ENCODE measurements around the gene DDTL.
A peak's percentile ranks its signal among the peaks of the same experiment; 100 is the strongest.
"Not testable (repeated sequence)": the region's sequence is repeated elsewhere in the genome, so short reads cannot be mapped to it uniquely, and the experiment has no call there.

The DDTL gene

DNA sequence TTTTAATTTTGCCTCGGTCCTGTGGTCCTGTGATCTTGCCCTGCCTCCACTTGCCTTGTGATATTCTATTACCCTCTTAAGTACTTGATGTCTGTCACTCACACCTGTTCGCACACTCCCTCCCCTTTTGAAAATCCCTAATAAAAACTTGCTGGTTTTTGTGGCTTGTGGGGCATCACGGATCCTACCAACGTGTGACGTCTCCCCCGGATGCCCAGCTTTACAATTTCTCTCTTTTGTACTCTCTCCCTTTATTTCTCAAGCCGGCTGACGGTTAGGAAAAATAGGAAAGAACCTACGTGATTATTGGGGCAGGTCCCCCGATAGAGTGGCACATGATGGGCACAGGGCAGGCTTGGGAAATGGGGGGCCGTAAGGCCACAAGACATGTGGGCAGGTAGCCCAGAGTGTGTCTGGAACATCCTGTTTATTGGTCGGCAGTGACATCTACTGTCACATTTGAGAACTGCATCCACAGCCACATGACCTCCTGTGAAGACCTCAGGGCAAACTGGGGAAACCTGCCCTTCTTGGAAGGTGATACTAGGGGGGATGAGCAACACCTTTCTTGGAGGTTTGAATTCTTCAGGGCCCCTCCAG, 10.3 kb upstream of the DDTL start:
- Mint-ChIP-seq H3K4me3 (peak overlapping the region in 2 of 3 experiments; percentile 60 to 61), H3K27ac (peak overlapping the region in 2 of 3 experiments; percentile 11 to 43)
- H3K9me3 Mint-ChIP-seq; H3K27me3 Mint-ChIP-seq (ENCODE audit: low read depth); H3K36me3 Mint-ChIP-seq (ENCODE audit: low read depth); H3K4me1 Mint-ChIP-seq: not testable (repeated sequence)
- TF ChIP-seq, protein P1, sequence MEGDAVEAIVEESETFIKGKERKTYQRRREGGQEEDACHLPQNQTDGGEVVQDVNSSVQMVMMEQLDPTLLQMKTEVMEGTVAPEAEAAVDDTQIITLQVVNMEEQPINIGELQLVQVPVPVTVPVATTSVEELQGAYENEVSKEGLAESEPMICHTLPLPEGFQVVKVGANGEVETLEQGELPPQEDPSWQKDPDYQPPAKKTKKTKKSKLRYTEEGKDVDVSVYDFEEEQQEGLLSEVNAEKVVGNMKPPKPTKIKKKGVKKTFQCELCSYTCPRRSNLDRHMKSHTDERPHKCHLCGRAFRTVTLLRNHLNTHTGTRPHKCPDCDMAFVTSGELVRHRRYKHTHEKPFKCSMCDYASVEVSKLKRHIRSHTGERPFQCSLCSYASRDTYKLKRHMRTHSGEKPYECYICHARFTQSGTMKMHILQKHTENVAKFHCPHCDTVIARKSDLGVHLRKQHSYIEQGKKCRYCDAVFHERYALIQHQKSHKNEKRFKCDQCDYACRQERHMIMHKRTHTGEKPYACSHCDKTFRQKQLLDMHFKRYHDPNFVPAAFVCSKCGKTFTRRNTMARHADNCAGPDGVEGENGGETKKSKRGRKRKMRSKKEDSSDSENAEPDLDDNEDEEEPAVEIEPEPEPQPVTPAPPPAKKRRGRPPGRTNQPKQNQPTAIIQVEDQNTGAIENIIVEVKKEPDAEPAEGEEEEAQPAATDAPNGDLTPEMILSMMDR (IDR thresholded peaks at IDR 0.05; ENCODE audit: unreplicated experiment in 3 of 3), result peak; percentile 78 to 82 (median 80)

DNA sequence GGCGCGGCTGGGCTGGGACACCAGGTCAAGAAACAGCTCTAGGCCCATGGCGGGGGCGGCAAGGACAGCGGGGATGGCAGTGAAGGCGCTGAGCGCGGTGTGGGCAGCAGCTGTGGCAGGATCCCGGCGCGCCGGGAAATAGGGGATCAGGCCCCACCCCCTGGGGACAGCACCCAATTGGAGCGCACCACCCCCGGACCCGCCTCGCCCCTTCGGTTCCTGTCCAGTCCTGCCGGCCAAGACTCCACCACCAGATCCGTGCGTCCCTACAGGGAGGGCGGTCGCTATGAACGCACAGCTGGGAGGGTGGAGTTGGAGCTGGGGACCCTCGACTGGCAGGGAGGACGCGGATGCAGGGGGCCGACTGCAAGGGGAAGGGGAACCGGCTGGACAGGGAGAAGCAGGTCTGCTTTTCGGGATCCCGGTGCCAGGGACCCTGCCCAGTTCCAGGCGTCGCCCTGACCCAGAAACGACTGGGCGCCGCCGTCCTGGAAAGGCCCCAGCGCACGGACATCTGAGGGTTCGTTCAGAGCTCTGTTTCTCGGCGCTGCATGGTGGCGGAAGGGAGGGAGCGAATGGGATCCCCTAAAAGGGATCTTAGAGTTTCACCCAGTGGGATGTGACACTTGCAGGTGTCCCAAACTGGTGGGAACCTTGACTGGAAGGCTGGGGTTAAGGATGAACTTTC, 5.5 kb upstream of the DDTL start, which contains the start of gene GSTT2B:
TSS of gene GSTT2B (minus strand) at position 112 of the 688 bp plus-strand sequence. CDS start at position 48, 64 bp downstream.
- not testable (repeated sequence) for H3K4me3 Mint-ChIP-seq; H3K9me3 Mint-ChIP-seq; H3K27ac Mint-ChIP-seq; H3K27me3 Mint-ChIP-seq (ENCODE audit: low read depth); H3K4me1 Mint-ChIP-seq; H3K36me3 Mint-ChIP-seq (ENCODE audit: low read depth)

DNA sequence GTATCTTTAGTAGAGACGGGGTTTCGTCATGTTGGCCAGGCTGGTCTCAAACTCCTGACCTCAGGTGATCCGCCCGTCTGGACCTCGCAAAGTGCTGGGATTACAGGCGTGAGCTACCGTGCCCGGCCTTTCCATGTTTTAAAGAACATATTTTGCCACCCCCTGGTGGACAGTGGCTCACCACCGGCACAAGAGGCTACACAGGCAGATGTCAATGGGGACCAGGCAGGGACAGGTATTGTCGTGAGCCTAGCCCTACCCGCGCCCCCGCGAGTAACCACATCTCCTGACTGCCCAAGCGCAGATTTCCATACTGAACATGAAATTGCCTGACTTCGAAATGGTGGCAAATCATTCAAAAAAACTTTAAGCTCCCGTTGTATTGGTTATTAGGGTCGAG, 594 bp upstream of the DDTL start:
- not testable (repeated sequence) for H3K4me1 Mint-ChIP-seq; H3K9me3 Mint-ChIP-seq; H3K27ac Mint-ChIP-seq; H3K4me3 Mint-ChIP-seq; H3K27me3 Mint-ChIP-seq (ENCODE audit: low read depth)
- peaks cover 20% of the 10 kb centered on the region for H3K36me3 Mint-ChIP-seq (ENCODE audit: low read depth)

DNA sequence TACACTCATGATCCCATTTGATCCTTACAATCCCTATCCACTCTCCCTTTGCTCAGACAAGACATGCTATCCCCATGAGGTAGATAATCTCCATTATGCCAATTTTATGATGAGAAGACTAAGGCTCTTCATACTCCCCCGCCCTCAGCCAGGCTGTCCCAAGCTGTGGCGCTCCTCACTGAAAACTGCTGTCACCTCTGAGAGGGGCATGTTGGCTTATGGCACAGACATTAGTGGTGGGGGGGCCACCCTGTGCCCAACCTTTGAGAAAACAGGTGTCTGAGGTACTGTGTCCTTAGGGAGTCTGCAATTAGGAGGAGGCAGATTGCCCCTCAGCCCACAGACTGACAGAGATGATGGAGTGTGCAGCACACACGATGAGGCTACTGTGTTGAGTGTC, 2.4 kb downstream of the DDTL start:
- no peaks in the 10 kb centered on the region for H3K4me1 Mint-ChIP-seq
- H3K27me3 Mint-ChIP-seq (ENCODE audit: low read depth), result no peaks in the 10 kb centered on the region
- peaks cover 25% of the 10 kb centered on the region for H3K36me3 Mint-ChIP-seq (ENCODE audit: low read depth)
- no peaks in the 10 kb centered on the region for H3K9me3 Mint-ChIP-seq
- H3K27ac Mint-ChIP-seq, result no peak overlapping the region
- TF ChIP-seq, protein P1 (IDR thresholded peaks at IDR 0.05; ENCODE audit: unreplicated experiment in 3 of 3), result no peak
- H3K4me3 Mint-ChIP-seq, result no peak overlapping the region

DNA sequence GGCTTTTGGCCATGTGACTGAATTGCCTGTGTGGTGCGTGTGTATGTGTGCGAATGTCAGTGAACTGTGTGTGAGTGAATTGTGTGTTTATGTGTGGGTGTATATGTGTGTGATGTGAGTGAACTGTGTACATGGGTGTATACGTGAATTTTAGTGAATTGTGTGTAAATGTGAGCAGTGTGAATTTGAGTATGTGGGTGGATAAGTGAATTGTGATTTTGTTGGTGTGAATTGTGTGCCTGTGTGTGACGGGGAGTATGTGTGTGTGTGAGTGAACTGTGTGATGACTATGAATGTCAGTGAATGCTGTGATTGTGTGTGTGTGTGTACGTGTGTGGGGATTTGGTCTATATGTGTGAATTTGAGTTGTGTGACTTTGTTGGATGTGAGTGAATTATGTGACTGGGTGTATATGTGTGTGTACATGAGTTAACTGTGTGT, 3.5 kb downstream of the DDTL start:
- no peaks in the 10 kb centered on the region for H3K9me3 Mint-ChIP-seq
- H3K4me3 Mint-ChIP-seq, result peak overlapping the region; percentile 20 to 75 (median 57)
- no peaks in the 10 kb centered on the region for H3K4me1 Mint-ChIP-seq
- no peak overlapping the region for H3K27ac Mint-ChIP-seq
- TF ChIP-seq, protein P1 (IDR thresholded peaks at IDR 0.05; ENCODE audit: unreplicated experiment in 3 of 3), result no peak
- H3K27me3 Mint-ChIP-seq (ENCODE audit: low read depth), result no peaks in the 10 kb centered on the region
- peaks cover 25% of the 10 kb centered on the region for H3K36me3 Mint-ChIP-seq (ENCODE audit: low read depth)

DNA sequence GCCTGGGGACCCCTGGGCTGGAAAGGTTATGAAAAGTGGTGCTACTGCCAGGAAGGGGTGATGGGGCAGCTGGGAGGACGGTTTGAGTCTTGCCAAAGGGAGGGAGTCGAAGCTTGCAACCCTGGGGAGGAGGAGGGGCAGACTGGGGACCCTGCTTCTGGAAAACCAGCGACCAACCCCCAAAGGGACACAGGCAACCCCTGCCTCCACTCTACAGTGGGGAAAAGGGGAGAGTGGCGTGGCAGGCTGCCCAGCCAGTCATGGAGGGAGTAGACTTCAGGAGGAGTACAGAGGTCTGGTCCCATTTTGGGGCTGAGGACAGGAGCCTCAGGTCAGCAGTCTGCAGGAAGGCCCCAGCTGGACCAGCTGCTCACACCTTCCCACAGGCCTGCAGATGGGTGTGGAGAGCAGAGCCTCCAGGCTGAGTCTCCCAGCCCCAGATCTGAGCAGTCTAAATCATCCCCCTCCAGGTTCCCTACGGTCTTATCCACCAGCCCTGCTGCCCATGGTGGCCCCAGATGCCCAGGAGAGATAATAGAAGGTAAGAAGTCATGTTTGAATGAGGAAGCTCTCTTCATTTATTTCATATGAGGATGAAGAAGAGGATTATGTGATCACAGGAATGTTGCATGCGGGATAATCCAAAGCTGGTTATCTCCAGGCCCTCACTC, 4.3 kb downstream of the DDTL start:
- H3K27ac Mint-ChIP-seq, result no peak overlapping the region
- TF ChIP-seq, protein P1 (IDR thresholded peaks at IDR 0.05; ENCODE audit: unreplicated experiment in 3 of 3), result no peak
- no peaks in the 10 kb centered on the region for H3K9me3 Mint-ChIP-seq
- H3K4me1 Mint-ChIP-seq, result no peaks in the 10 kb centered on the region
- peak overlapping the region; percentile 51 to 75 (median 68) for H3K4me3 Mint-ChIP-seq
- no peaks in the 10 kb centered on the region for H3K27me3 Mint-ChIP-seq (ENCODE audit: low read depth)
- peaks cover 25% of the 10 kb centered on the region for H3K36me3 Mint-ChIP-seq (ENCODE audit: low read depth)

DNA sequence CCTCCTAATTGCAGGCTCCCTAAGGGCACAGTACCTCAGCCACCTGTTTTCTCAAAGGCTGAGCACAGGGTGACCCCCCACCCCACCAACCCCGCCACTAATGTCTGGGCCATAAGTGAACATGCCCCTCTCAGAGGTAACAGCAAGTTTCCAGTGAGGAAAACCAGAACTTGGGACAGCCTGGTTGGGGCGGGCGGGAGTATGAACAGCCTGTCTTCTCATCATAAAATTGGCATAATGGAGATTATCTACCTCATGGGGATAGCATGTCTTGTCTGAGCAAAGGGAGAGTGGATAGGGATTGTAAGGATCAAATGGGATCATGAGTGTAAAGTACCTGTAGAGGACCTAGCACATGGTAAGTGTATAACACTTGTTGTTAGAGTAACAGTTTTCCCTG, 5.2 kb downstream of the DDTL start:
- Mint-ChIP-seq H3K36me3 (ENCODE audit: low read depth) (peaks cover 25% of the 10 kb centered on the region), H3K4me3 (peak overlapping the region; percentile 71 to 84 (median 82))
- H3K4me1 Mint-ChIP-seq; H3K27me3 Mint-ChIP-seq (ENCODE audit: low read depth); H3K9me3 Mint-ChIP-seq; H3K27ac Mint-ChIP-seq: not testable (repeated sequence)

DNA sequence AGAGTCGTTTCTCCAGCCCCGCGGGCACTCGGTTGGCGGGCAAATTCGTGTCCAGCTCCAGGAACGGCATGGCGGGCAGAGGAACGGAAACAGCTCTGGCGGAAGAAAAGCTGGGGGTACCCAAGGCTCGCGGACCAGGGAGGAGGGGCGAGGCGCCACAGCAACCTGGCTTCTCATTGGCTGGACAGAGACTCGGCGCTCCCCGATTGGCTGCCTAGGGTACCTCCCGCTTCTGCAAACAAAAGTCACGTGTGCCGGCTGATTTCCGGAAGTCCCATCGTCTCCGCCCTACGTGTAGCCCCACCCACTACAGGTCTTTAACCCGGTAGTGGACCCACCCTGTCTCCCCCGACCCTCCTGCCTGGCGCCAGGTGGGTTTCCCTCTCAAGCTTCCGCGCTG, 7.7 kb downstream of the DDTL start, which contains the start of gene DDT:
TSS of gene DDT (minus strand) at position 97 of the 400 bp plus-strand sequence. CDS start at position 70, 27 bp downstream.
- H3K27me3 Mint-ChIP-seq (ENCODE audit: low read depth); H3K27ac Mint-ChIP-seq; H3K4me3 Mint-ChIP-seq; H3K9me3 Mint-ChIP-seq; H3K4me1 Mint-ChIP-seq: not testable (repeated sequence)
- peaks cover 20% of the 10 kb centered on the region for H3K36me3 Mint-ChIP-seq (ENCODE audit: low read depth)

DNA sequence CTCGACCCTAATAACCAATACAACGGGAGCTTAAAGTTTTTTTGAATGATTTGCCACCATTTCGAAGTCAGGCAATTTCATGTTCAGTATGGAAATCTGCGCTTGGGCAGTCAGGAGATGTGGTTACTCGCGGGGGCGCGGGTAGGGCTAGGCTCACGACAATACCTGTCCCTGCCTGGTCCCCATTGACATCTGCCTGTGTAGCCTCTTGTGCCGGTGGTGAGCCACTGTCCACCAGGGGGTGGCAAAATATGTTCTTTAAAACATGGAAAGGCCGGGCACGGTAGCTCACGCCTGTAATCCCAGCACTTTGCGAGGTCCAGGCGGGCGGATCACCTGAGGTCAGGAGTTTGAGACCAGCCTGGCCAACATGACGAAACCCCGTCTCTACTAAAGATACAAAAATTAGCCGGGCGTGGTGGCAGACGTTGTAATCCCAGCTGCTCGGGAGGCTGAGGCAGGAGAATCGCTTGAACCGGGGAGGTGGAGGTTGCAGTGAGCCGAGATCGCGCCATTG, 8.2 kb downstream of the DDTL start:
- peaks cover 15% of the 10 kb centered on the region for H3K36me3 Mint-ChIP-seq (ENCODE audit: low read depth)
- not testable (repeated sequence) for H3K27ac Mint-ChIP-seq

DNA sequence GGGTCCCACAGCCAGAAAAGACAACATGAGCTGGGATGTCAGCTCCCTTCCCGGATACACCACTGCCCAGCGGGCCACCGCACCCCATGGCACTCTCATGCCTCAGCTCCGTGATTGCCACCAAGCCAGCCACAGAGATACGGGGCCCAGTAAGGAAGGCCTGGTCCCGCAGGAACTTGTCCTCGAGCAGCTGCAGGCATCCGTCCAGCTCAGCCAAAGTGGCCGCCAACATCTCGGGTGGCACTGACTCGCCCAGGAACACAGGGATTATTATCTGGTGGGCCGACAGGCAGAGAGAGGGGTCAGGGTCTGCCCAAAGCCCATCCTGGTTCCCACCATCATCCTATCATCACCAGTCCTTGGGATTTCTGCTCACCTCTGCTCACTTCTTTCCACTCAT, 10.6 kb downstream of the DDTL start:
- not testable (repeated sequence) for H3K27ac Mint-ChIP-seq

More for the DNA sequence above, 8.2 kb downstream of the DDTL start:
- H3K4me3 Mint-ChIP-seq; H3K9me3 Mint-ChIP-seq; H3K27me3 Mint-ChIP-seq (ENCODE audit: low read depth); H3K4me1 Mint-ChIP-seq: not testable (repeated sequence)

More for the DNA sequence above, 10.6 kb downstream of the DDTL start:
- not testable (repeated sequence) for H3K9me3 Mint-ChIP-seq; H3K36me3 Mint-ChIP-seq (ENCODE audit: low read depth); H3K4me1 Mint-ChIP-seq; H3K27me3 Mint-ChIP-seq (ENCODE audit: low read depth); H3K4me3 Mint-ChIP-seq
